Measurements from ENCODE around the gene IL4R. TPM values are rescaled to one million over a fixed set of nuclear protein-coding genes. Genes with fewer than 3 reads are reported as not detected.

The IL4R gene
- total RNA-seq, 1 experiment from 2014 or later = 28.6 TPM

GRCh38 chr16:27289669-27290068 lies 24.1 kb upstream of the IL4R start:
- no peaks in the 10 kb centered on the region for H4K20me1 ChIP-seq (ENCODE audit: control insufficient read depth, insufficient read depth, insufficient read length)
- no peaks in the 10 kb centered on the region for H3K4me1 ChIP-seq (ENCODE audit: insufficient read depth, low read length)
- no peak overlapping the region for H2BK12ac ChIP-seq (ENCODE audit: insufficient read length, low read depth, low read length)
- TF ChIP-seq CTCF (conservative IDR thresholded peaks at IDR 0.05) = no peak
- H3K79me2 ChIP-seq (ENCODE audit: insufficient read depth, low read length) = no peaks in the 10 kb centered on the region
- H2AK5ac ChIP-seq (ENCODE audit: insufficient read length, low read length) = no peak overlapping the region
- no peak overlapping the region for H2BK20ac ChIP-seq (ENCODE audit: low read depth, low read length, poor library complexity, severe bottlenecking)
- H2BK5ac ChIP-seq (ENCODE audit: insufficient read length, low read length) = no peak overlapping the region
- H2BK120ac ChIP-seq (ENCODE audit: low read depth, low read length, poor library complexity, severe bottlenecking) = no peak overlapping the region
- H3K27me3 Mint-ChIP-seq (ENCODE audit: low read depth) = no peaks in the 10 kb centered on the region; the same call in 1 of the 2 replicates
- no peaks in the 10 kb centered on the region for H3K9me3 Mint-ChIP-seq
- no peaks in the 10 kb centered on the region for H3K36me3 Mint-ChIP-seq (ENCODE audit: insufficient read depth in 1 of 3, low read depth in 3 of 3)
- no peak overlapping the region for H4K8ac ChIP-seq (replicated peaks; ENCODE audit: insufficient read length, low read depth, low read length)
- H3K56ac ChIP-seq (ENCODE audit: insufficient read length, low read depth, low read length) = no peak overlapping the region
- no peak overlapping the region for H3K4ac ChIP-seq (ENCODE audit: low read depth, low read length)
- no peak overlapping the region for H3K27ac Mint-ChIP-seq
- H2AFZ ChIP-seq (ENCODE audit: low read length) = no peak overlapping the region
- H3T11ph ChIP-seq (ENCODE audit: low read length) = no peak overlapping the region
- no peak overlapping the region for H3K27ac ChIP-seq (ENCODE audit: insufficient read length, low read depth, low read length)
- H3K23ac ChIP-seq (ENCODE audit: insufficient read length, low read depth, low read length) = no peak overlapping the region
- no peak overlapping the region for H2BK15ac ChIP-seq (ENCODE audit: low read depth, low read length)
- no CpG with 5 or more reads among the region's 6 CpGs for WGBS (ENCODE audit: extremely low coverage, insufficient read length, low lambda C conversion rate)
- H3K27me3 ChIP-seq (ENCODE audit: insufficient read depth, low read length) = no peaks in the 10 kb centered on the region
- no peak for DNase-seq
- no peaks in the 10 kb centered on the region for H3K4me1 Mint-ChIP-seq
- no peaks in the 10 kb centered on the region for H3K9me3 ChIP-seq (ENCODE audit: control insufficient read depth, low read depth, low read length)
- no peak overlapping the region for H4K5ac ChIP-seq (ENCODE audit: insufficient read length, low read depth, low read length)
- no peak overlapping the region for H3K14ac ChIP-seq (ENCODE audit: insufficient read depth, low read length)
- no peak overlapping the region for H3K18ac ChIP-seq (ENCODE audit: insufficient read length, low read depth, low read length)
- H3K23me2 ChIP-seq (ENCODE audit: insufficient read length, low read depth, low read length, poor library complexity, severe bottlenecking) = no peaks in the 10 kb centered on the region
- H3K9ac ChIP-seq (ENCODE audit: extremely low read depth, insufficient read length, low read length) = no peak overlapping the region
- H4K91ac ChIP-seq (ENCODE audit: insufficient read length, low read depth, low read length) = no peak overlapping the region
- no peak overlapping the region for H3K4me3 Mint-ChIP-seq
- H3K4me2 ChIP-seq (ENCODE audit: insufficient read depth, insufficient read length, low read length) = no peak overlapping the region
- H3K79me1 ChIP-seq (ENCODE audit: insufficient read depth, low read depth, low read length, poor library complexity, severe bottlenecking) = no peaks in the 10 kb centered on the region
